Anterior cingulate cortex (tissue), 58 donors: ENCODE measurements around the gene SUFU.
A peak's percentile ranks its signal among the peaks of the same experiment; 100 is the strongest.

Experiments used
- DNase-seq, 58 donors: peaks; one replicate each; lab custom pipeline; 2025; lab: John Stamatoyannopoulos, UW

Gene SUFU

DNA sequence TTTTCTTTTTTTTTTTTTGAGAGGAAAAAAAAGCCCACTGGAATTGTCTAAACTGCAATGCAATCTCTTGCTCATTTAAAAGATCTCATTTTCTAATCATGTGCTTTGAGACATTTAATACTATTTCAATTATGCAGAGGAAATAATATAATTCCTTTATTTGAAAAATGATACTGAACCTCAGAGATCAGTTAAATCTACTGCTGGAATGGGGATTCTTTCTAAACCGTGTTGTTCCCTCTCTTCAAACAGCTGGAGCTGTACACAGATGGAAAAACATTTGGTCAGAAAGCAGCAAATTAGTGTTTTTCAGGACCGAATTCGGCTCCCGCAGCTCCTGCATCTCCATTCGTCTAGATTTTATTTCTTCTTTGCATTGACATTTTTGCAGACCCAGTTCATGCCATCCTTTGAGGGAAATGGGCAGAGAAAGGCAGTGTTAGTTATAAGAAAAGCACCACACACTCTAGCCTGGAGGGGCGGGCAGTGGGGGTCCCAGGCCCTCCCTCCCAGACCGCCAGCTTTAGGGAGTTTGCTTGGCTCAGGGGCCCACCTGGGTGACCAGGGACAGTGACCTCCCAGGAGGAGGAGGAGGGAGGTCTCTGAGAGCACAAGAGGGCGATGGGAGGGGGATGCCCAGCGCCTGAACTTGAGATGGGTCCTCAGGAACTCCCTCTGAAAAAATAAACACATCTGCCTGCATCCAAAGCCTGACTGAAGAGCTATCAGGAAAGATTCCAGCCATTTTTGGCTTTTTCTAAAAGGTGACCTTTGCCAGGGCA is 173.0 kb downstream of the SUFU start:
- no peak for DNase-seq

DNA sequence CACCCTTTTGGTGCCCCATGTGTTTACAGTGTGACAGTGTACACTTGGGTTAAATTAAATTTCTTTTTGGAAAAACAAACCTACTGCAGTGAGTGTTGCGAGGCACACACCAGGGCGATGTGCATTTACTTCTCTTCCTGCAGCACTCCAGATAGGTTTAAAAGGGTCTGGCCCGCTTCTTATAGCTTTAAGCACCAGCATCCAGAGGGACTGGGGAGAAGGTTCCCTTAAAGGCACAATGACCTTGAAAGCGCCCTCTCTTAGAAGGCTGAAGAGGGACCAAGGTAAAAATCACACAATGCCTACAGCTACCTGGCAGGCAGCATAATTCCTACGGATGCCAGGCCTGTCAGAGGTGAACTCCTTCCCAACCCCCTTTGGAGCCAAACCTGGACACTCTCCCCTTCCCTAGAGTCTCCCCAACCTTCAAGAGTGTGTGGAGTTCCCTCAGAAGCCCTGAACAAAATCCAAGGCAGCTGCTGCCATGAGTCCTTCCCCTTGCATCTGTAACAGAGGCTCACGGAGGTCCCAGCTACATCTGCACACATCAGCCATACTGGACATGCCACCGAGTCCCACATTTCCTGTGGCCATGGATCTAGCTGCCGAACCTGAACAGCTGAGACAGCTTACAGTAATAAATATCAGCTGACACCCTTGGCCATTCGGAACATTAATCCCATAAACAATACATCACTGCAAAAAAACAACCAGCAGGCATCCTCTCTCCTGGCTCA is 173.7 kb downstream of the SUFU start:
- no peak for DNase-seq

DNA sequence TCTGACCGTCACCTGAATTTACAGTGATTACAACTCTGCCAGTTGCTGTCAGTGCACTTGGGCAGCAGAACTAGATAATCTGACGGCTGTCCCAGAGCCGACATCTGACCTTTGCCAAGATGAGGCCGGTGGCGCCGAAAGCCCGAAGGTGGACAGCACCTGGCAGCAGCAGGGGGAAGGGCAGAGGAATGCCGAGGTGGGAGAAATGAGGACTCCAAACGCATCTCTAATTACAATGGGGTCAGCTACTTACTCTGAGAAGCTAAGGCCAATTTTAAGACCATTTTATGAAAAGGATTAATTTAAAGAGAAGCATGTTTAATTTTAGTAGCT is 174.3 kb downstream of the SUFU start:
- no peak for DNase-seq

DNA sequence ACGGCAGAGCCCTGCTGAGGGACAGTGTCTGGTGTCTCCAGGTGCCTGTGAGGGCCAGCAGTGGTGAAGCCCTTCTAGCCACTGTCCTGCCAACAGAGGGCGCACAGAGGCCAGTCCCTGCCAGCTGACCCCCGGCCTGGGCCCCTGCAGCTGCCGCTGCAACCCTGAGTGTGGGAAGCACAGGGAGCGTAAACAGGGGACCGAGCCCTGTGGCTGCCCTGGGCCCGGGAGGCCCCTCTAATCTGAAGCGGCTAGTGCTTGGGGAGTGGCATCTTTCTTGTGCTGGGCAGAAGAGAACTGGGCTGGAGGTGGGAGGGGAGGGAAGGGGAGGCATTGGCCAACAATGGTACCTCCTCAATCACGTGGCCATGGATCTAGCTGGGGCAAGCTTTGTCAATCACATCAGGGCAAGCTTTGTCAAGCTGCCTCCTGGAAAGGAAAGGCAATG is 175.1 kb downstream of the SUFU start:
- DNase-seq, result peak in 48 of 58 donors; percentile 32 to 87 (median 70)

DNA sequence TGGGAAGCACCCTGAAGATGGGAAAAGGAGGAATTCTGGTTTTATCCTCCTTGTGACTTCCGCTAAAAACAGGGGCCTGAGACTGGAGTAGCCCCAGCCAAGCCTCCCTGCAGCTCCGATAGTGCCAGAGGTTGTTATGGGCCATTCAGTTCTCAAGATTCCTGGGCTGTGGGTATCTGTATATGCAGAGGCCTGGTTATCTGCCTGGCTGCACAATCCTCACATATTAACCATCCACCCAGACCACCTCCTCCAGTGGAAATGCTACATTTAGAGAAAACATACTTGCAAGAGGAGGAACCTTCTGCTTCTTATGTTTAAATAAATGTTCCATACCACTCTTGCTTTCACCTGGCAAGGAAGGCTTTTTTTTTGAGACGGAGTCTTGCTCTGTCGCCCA is 175.8 kb downstream of the SUFU start:
- DNase-seq, result no peak

DNA sequence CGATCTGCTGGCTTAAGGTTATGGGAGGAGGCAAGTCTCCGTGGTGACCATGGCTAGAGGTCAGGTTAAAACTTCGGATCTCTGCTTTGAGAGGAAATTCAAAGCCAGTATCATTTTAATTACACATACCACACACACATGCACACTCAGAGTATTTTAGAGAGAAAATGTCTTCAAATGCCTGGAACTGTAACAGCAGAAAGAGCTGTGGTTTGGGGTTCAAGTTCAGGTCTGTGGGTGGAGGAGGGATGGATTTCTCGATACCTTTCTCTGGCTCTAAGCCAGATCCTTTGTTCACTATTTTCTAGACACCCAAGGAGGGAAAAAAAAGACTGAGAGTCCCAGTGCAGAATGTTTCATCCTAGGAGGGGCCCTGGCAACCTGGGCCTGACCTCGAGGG is 177.9 kb downstream of the SUFU start:
- DNase-seq, result no peak

DNA sequence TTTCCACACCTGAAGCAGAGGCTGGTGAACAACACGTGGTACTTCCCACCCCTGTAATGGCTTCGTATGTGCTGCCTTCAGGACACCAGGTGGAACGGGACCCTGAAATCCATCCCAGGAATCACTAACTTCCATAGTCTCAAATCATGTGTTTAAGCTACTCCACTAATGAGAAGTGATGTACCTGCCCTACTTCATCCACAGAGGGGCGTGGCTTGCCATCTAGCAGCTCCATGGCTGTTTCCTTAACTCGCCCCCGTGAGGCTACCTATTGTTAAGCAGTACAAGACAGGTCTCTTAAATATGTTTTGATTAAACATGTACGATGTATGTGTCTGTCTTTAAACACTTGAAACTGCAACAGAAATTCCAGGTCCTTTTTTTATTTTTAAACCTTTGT is 178.6 kb downstream of the SUFU start:
- DNase-seq, result no peak

DNA sequence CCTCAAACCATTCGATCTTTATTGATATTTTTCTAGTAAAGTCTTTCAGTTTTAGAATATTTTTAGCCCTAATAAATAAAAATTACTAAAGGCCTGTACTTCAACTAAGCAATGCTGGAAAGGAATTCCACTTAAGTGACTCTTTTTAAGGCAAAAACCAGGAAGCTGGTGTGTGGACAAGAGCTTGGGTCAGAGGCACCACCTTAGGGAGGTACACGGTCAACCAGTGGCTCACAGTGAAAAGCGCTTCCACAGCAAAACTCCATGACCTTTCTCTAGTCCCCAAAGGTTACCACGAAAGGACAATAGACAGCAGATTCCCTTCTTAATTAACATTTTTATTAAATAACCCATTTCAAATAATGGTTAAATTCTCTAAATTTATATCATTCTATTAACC is 179.2 kb downstream of the SUFU start:
- no peak for DNase-seq
